Muscle of leg (tissue), 11 donors: Measurements from ENCODE around the gene SCUBE2. TPM values are rescaled to one million over a fixed set of nuclear protein-coding genes. Genes with fewer than 3 reads are reported as not detected.

Experiments
- DNase-seq: peaks from one replicate; pipeline ENCODE4 v3.0.0; 2013
- H3K27ac ChIP-seq: one replicate; pipeline ENCODE4 v1.5.1; 2013; ENCODE audit warnings: mild to moderate bottlenecking, low read length, control low read depth
- H3K27me3 ChIP-seq: one replicate; pipeline ENCODE4 v1.6.1; 2013; ENCODE audit warnings: low read length; ENCODE audit not compliant: control insufficient read depth, insufficient read depth
- H3K36me3 ChIP-seq: one replicate; pipeline ENCODE4 v1.6.1; 2013; ENCODE audit warnings: low read length; ENCODE audit not compliant: control insufficient read depth, insufficient read depth
- H3K4me1 ChIP-seq: one replicate; pipeline ENCODE4 v1.6.1; 2013; ENCODE audit warnings: low read length; ENCODE audit not compliant: control insufficient read depth, insufficient read depth
- H3K4me3 ChIP-seq: one replicate; pipeline ENCODE4 v1.5.1; 2013; ENCODE audit warnings: low read length, control low read depth
- H3K9me3 ChIP-seq: replicated peaks from 2 replicates; pipeline ENCODE4 v1.6.1; 2013; ENCODE audit warnings: low read depth, low read length; ENCODE audit not compliant: control insufficient read depth
- WGBS: methylation state at CpG from one replicate; pipeline ENCODE4 v1.1.5; 2013; ENCODE audit warnings: missing lambda C conversion rate; ENCODE audit not compliant: insufficient coverage; 5-methylcytosine and 5-hydroxymethylcytosine counted together
- polyA plus RNA-seq, 8 donors: library from polyadenylated mRNA; unstranded; fragments of 120-200 nt; gene quantifications; one replicate each; pipeline versions ENCODE4 v1.2.1 to v1.2.3, GENCODE V29; 2013; ENCODE audit warnings: inconsistent platforms in 1 of 8, low replicate concordance in 1 of 8; ENCODE audit not compliant: insufficient read length in 8 of 8, insufficient read depth in 1 of 8
- total RNA-seq: library from RNA; stranded (reverse); fragments of 120-200 nt; gene quantifications from one replicate; pipeline ENCODE4 v1.2.4, GENCODE V29; 2013

The SCUBE2 gene
- total and polyA plus RNA-seq, 9 donors, result 22.8 to 52.9 (median 29.6) TPM

GRCh38 chr11:9037046-9037780, 54.2 kb downstream of the SCUBE2 start:
- Histone ChIP-seq H3K27me3 (peaks cover 4% of the 10 kb centered on the region), H3K4me3 (no peak overlapping the region), H3K27ac (no peak overlapping the region), H3K36me3 (peaks cover 16% of the 10 kb centered on the region), H3K4me1 (no peaks in the 10 kb centered on the region), H3K9me3 (no peaks in the 10 kb centered on the region)
- no peak for DNase-seq
- WGBS, result 55% methylated on average over 5 of the region's 7 CpGs

GRCh38 chr11:9030601-9031000, 60.8 kb downstream of the SCUBE2 start:
- H3K36me3 ChIP-seq, result peaks cover 14% of the 10 kb centered on the region
- 79% methylated on average over 5 of the region's 5 CpGs for WGBS
- no peaks in the 10 kb centered on the region for H3K27me3 ChIP-seq
- H3K4me3 ChIP-seq, result no peak overlapping the region
- H3K4me1 ChIP-seq, result peaks cover 9% of the 10 kb centered on the region
- no peak for DNase-seq
- no peak overlapping the region for H3K27ac ChIP-seq
- no peaks in the 10 kb centered on the region for H3K9me3 ChIP-seq

- Histone ChIP-seq H3K9me3 (no peaks in the 10 kb centered on the region), H3K4me3 (no peak overlapping the region), H3K27me3 (no peaks in the 10 kb centered on the region), H3K4me1 (peaks cover 17% of the 10 kb centered on the region), H3K36me3 (peaks cover 16% of the 10 kb centered on the region), H3K27ac (no peak overlapping the region)
- 56% methylated on average over 5 of the region's 7 CpGs for WGBS
- no peak for DNase-seq
These were observed 62.0 kb downstream of the SCUBE2 start for GRCh38 chr11:9029422-9029821.

- Histone ChIP-seq H3K27ac (no peak overlapping the region), H3K36me3 (peaks cover 14% of the 10 kb centered on the region), H3K9me3 (no peaks in the 10 kb centered on the region), H3K27me3 (no peaks in the 10 kb centered on the region), H3K4me3 (no peak overlapping the region), H3K4me1 (peaks cover 17% of the 10 kb centered on the region)
- WGBS, result no CpG with 5 or more reads among the region's 1 CpG
- no peak for DNase-seq
These were observed 62.8 kb downstream of the SCUBE2 start for GRCh38 chr11:9028581-9028980.

GRCh38 chr11:9025101-9025850, 66.1 kb downstream of the SCUBE2 start:
- 39% methylated on average over 5 of the region's 9 CpGs for WGBS

GRCh38 chr11:9022961-9023680, 68.3 kb downstream of the SCUBE2 start:
- H3K27me3 ChIP-seq, result no peaks in the 10 kb centered on the region
- WGBS, result 74% methylated on average over 3 of the region's 9 CpGs
- H3K4me1 ChIP-seq, result peaks cover 12% of the 10 kb centered on the region
- no peak for DNase-seq
- H3K27ac ChIP-seq, result no peak overlapping the region
- peaks cover 6% of the 10 kb centered on the region for H3K36me3 ChIP-seq
- H3K4me3 ChIP-seq, result no peak overlapping the region
- no peaks in the 10 kb centered on the region for H3K9me3 ChIP-seq

More at GRCh38 chr11:9025101-9025850, 66.1 kb downstream of the SCUBE2 start:
- no peaks in the 10 kb centered on the region for H3K9me3 ChIP-seq
- H3K27me3 ChIP-seq, result no peaks in the 10 kb centered on the region
- peaks cover 6% of the 10 kb centered on the region for H3K36me3 ChIP-seq
- peaks cover 17% of the 10 kb centered on the region for H3K4me1 ChIP-seq
- H3K4me3 ChIP-seq, result no peak overlapping the region
- H3K27ac ChIP-seq, result no peak overlapping the region
- peak; percentile 85 for DNase-seq

GRCh38 chr11:9020916-9021315, 70.5 kb downstream of the SCUBE2 start:
- 71% methylated on average over 5 of the region's 8 CpGs for WGBS
- Histone ChIP-seq H3K9me3 (no peaks in the 10 kb centered on the region), H3K27me3 (no peaks in the 10 kb centered on the region), H3K4me1 (peaks cover 27% of the 10 kb centered on the region), H3K4me3 (no peak overlapping the region), H3K27ac (no peak overlapping the region), H3K36me3 (peaks cover 6% of the 10 kb centered on the region)
- no peak for DNase-seq

- DNase-seq, result no peak
- no peak overlapping the region for H3K4me3 ChIP-seq
- H3K36me3 ChIP-seq, result peaks cover 6% of the 10 kb centered on the region
- peaks cover 22% of the 10 kb centered on the region for H3K4me1 ChIP-seq
- no peaks in the 10 kb centered on the region for H3K27me3 ChIP-seq
- H3K9me3 ChIP-seq, result no peaks in the 10 kb centered on the region
- H3K27ac ChIP-seq, result no peak overlapping the region
- WGBS, result 78% methylated on average over 4 of the region's 6 CpGs
These were observed 71.5 kb downstream of the SCUBE2 start for GRCh38 chr11:9019861-9020260.

- peaks cover 3% of the 10 kb centered on the region for H3K36me3 ChIP-seq
- DNase-seq, result peak; percentile 85
- no peaks in the 10 kb centered on the region for H3K27me3 ChIP-seq
- H3K9me3 ChIP-seq, result no peaks in the 10 kb centered on the region
- H3K27ac ChIP-seq, result peak overlapping the region; percentile 8
- no peak overlapping the region for H3K4me3 ChIP-seq
- H3K4me1 ChIP-seq, result peaks cover 22% of the 10 kb centered on the region
- 19% methylated on average over 2 of the region's 5 CpGs for WGBS
These were observed 73.6 kb downstream of the SCUBE2 start for GRCh38 chr11:9017773-9018172.
